BLaER1 (cell line): ENCODE measurements around the gene CNOT11.
"Not testable (repeated sequence)": the region's sequence is repeated elsewhere in the genome, so short reads cannot be mapped to it uniquely, and the experiment has no call there.

ENCODE experiments used
- H3K27ac ChIP-seq: shearing (Covaris generic); formaldehyde crosslinking; 2 replicates; pipeline ENCODE4 v1.8.1; 2022
- H3K27me3 ChIP-seq: shearing (Covaris generic); formaldehyde crosslinking; 2 replicates; pipeline ENCODE4 v1.8.1; 2022
- H3K36me3 ChIP-seq: shearing (Covaris generic); formaldehyde crosslinking; 2 replicates; pipeline ENCODE4 v1.8.1; 2022
- H3K4me1 ChIP-seq: shearing (Covaris generic); formaldehyde crosslinking; 2 replicates; pipeline ENCODE4 v1.8.1; 2022
- H3K4me2 ChIP-seq: shearing (Covaris generic); formaldehyde crosslinking; 2 replicates; pipeline ENCODE4 v1.8.1; 2022
- H3K4me3 ChIP-seq: shearing (Covaris generic); formaldehyde crosslinking; 2 replicates; pipeline ENCODE4 v1.8.1; 2022
- H3K9ac ChIP-seq: shearing (Covaris generic); formaldehyde crosslinking; 2 replicates; pipeline ENCODE4 v1.8.1; 2022
- H3K9me3 ChIP-seq: shearing (Covaris generic); formaldehyde crosslinking; 2 replicates; pipeline ENCODE4 v1.8.1; 2022
- H4K20me1 ChIP-seq: shearing (Covaris generic); formaldehyde crosslinking; 2 replicates; pipeline ENCODE4 v1.8.1; 2022
- Cebpa-rat ChIP-seq: shearing (Covaris generic); IDR thresholded peaks from 2 replicates; pipeline ENCODE4 v1.8.1; 2022

The CNOT11 gene

DNA sequence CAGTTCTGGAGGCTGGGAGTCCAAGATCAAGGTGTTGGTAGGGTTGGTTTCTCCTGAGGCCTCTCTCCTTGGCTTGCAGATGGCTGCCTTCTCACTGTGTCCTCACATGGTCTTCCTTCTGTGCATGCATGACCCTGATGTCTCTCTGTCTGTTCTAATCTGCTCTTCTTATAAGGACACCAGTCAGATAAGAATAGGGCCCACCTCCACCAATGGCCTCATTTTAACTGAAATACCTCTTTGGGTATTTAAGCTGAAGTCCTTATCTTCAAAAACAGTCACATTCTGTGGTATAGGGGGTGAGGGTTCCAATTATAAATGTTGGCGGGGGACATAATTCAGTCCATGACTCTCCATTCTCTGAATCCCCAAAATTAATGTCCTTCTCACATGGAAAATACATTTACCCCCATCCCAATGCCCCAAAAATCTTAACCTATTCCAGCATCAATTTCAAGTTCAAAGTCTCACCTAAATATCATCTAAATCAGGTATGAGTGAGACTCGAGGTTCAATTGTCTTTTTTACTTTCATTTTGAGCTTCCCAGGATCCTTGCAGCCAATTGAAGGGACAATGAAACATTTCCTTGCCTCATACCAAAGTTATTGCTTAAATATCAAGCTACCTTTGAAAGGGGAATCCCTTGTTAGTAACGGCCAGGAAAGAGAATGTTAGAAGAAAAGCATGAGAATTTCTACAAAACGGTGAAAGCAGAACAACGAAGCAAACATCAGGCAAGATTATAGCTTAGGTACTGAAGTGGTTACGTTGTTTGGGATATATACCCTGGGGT, 20.6 kb upstream of the CNOT11 start:
- no peaks in the 10 kb centered on the region for H3K36me3 ChIP-seq
- H3K4me2 ChIP-seq: no peak overlapping the region
- H3K27me3 ChIP-seq: no peaks in the 10 kb centered on the region
- no peak overlapping the region for H3K9ac ChIP-seq
- H3K27ac ChIP-seq: no peak overlapping the region
- no peak overlapping the region for H3K4me3 ChIP-seq
- no peaks in the 10 kb centered on the region for H4K20me1 ChIP-seq
- H3K9me3 ChIP-seq: peaks cover 51% of the 10 kb centered on the region
- H3K4me1 ChIP-seq: peaks cover 12% of the 10 kb centered on the region
- TF ChIP-seq Cebpa-rat: no peak

DNA sequence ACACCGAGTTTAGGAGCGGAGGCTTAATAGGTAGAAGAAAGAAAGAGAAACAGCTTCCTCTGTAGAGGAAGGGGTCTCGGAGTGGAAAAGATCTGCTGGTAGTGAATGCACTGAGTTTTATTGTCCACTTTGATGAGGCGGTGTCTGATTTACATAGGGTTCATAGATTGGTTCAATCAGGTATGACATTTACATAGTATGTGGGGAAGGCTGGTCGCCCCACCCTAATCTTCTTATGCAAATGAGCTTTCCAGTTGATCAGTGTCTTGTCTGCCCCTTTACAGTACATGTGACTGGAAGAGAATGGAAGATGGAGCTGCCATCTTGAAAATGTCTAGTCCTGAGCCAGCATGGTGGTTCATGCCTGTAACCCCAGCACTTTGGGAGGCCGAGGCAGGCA, 19.9 kb upstream of the CNOT11 start:
- H3K4me3 ChIP-seq: no peak overlapping the region
- H4K20me1 ChIP-seq: no peaks in the 10 kb centered on the region
- H3K4me1 ChIP-seq: peaks cover 5% of the 10 kb centered on the region
- TF ChIP-seq Cebpa-rat: no peak
- H3K27ac ChIP-seq: no peak overlapping the region
- no peaks in the 10 kb centered on the region for H3K27me3 ChIP-seq
- H3K9ac ChIP-seq: no peak overlapping the region
- H3K9me3 ChIP-seq: peaks cover 49% of the 10 kb centered on the region
- H3K36me3 ChIP-seq: no peaks in the 10 kb centered on the region
- no peak overlapping the region for H3K4me2 ChIP-seq

DNA sequence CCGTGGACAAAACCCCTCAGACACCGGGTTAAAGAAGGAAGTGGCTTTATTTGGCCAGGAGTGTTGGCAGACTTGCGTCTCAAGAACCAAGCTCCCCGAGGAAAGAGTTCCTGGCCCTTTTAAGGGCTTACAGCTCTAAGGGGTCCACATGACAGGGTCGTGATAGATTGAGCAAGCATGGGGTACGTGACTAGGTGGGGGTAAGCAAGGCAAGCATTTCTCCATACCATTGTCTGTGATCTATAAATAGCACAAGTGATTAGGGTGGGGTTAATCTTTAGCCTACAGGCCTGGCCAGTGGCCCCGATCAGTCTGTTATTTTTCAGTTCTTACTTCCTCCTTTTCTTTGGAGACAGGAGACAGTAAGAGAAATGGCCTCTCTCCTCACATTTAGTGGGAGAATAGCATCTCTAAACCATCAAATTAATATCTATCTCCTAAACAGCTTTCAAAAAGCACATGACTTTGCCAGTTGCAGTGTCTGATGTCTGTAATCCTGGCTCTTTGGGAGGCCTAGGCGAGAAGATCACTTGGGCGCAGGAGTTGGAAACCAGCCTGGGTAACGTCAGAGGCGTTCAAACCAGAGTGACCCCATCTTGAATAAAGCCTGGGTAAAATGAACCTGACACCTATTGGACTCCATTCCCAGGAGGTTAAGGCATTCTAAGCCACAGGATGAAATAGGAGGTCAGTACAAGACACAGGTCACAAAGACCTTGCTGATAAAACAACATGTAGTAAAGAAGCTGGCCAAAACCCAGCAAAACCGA, 18.3 kb upstream of the CNOT11 start:
- Histone ChIP-seq H4K20me1 (no peaks in the 10 kb centered on the region), H3K9ac (no peak overlapping the region), H3K36me3 (no peaks in the 10 kb centered on the region), H3K9me3 (peaks cover 38% of the 10 kb centered on the region), H3K27ac (no peak overlapping the region), H3K4me2 (no peak overlapping the region), H3K4me1 (no peaks in the 10 kb centered on the region), H3K27me3 (no peaks in the 10 kb centered on the region), H3K4me3 (no peak overlapping the region)
- no peak for TF ChIP-seq Cebpa-rat

DNA sequence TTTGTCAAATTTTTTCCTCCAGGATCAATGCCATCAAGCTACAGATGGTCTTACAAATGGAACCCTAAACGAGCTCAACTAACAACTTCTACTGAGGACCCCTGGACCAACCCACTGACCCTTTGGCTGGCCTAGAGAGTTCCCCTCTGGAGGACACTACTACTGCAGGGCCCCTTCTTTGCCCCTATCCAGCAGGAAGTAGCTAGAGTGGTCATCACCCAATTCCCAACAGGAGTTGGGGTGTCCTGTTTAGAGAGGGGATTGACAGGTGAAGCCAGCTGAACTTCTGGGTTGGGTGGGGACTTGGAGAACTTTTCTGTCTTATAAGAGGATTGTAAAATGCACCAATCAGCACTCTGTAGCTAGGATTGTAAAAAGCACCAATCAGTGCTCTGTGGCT, 16.7 kb upstream of the CNOT11 start:
- H4K20me1 ChIP-seq, H3K4me1 ChIP-seq, H3K36me3 ChIP-seq, H3K9ac ChIP-seq, H3K27me3 ChIP-seq, H3K4me2 ChIP-seq, H3K27ac ChIP-seq, H3K4me3 ChIP-seq: not testable (repeated sequence)
- peaks cover 38% of the 10 kb centered on the region for H3K9me3 ChIP-seq

DNA sequence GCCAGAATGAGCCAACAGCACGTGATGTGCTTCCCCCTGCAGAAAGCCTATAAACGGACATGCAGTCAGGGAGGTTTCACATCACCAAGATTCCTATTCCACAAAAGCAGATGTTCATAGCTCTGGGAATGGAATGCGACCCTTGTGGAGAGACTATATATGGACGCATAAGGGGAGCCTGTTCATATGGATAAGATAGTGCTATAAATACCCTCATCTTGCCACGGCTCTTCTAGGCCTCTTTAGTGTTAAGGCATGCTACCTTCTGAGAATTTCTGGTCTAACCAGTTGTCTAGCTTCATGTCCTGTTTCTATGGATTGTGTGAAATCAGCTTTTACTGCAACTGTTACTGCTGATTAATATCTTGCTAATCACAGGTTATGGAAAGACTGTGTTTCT, 14.7 kb upstream of the CNOT11 start:
- not testable (repeated sequence) for H3K4me3 ChIP-seq, H3K9ac ChIP-seq, H3K4me1 ChIP-seq, H3K27ac ChIP-seq, H3K4me2 ChIP-seq, H3K36me3 ChIP-seq, H4K20me1 ChIP-seq, H3K27me3 ChIP-seq
- H3K9me3 ChIP-seq: peaks cover 37% of the 10 kb centered on the region

DNA sequence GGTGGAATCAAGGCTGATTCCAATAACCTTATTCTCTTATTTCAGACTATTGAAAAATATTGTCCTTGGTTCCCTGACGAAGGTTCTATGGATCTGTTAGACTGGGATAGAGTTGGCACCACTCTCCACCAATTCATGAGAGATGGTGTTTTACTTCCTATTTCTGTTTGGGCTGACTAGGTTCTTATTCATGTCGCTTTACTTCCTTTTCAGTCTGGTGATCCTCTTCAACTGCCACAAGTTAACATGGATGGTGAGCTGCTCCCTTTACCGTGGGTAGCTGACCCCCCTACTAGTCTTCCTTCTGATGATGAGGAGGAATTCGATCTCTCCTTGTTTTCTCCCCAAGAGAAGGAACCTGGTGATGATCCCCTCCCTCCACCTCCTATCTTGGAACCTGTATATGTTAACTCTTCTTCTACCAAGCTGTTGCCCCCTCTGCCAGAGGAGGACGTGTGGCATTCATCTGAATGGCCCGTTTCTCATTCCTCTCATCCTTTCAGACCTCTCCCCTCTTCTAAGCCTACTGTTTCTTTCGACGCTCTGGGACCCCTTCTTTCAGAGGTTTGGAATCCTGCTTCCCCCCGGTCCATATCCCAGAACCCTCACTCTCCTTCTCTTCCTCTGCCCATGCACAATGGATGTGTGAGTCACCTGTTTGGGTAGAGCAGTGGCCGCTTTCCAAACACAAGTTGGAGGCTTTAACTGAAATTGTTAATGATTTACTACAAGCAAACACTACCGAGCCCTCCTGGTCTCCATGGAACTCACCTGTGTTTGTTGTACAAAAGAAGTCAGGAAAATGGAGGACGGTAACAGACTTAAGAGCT, 13.5 kb upstream of the CNOT11 start:
- no peaks in the 10 kb centered on the region for H3K36me3 ChIP-seq
- H3K4me3 ChIP-seq: no peak overlapping the region
- H3K4me2 ChIP-seq: no peak overlapping the region; the same call in 1 of the 2 replicates
- H3K4me1 ChIP-seq: no peaks in the 10 kb centered on the region
- no peaks in the 10 kb centered on the region for H3K27me3 ChIP-seq
- H3K9ac ChIP-seq: no peak overlapping the region
- H3K27ac ChIP-seq: no peak overlapping the region
- no peaks in the 10 kb centered on the region for H4K20me1 ChIP-seq
- H3K9me3 ChIP-seq: peaks cover 29% of the 10 kb centered on the region
- no peak for TF ChIP-seq Cebpa-rat

DNA sequence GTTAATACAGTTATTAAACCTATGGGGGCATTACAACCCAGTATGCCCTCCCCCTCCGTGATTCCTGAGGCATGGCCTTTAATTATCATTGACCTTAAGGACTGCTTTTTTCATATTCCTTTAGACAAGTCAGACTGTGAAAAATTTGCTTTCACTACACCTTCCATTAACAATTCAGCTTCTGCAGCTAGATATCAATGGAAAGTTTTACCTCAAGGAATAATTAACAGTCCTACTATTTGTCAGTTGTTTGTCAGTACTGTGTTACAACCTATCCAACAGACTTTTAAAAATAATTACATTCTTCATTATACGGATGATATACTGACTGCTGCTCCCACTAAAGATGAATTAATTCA, 12.9 kb upstream of the CNOT11 start:
- not testable (repeated sequence) for H3K27ac ChIP-seq

DNA sequence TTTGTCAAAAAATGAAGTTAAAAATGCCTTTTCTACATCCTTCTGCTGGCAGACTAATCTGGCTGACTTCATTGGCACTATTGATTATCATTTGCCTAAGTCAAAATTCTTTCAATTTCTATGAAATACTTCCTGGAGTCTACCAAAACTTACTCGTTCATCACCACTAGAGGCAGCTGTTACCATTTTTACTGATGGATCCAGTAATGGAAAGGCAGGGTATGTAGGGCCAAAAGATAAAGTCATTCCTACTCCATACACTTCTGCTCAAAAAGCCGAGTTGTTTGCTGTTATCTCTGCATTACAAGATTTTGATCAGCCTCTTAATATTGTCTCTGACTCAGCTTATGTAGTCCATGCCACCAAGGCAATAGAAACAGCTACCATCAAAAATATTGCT, 12.0 kb upstream of the CNOT11 start:
- not testable (repeated sequence) for H3K27me3 ChIP-seq, H3K27ac ChIP-seq, H4K20me1 ChIP-seq, H3K36me3 ChIP-seq, H3K9ac ChIP-seq, H3K4me3 ChIP-seq, H3K4me1 ChIP-seq, H3K4me2 ChIP-seq
- peaks cover 20% of the 10 kb centered on the region for H3K9me3 ChIP-seq

More for the DNA sequence above, 12.9 kb upstream of the CNOT11 start:
- H3K4me1 ChIP-seq, H3K9ac ChIP-seq, H3K36me3 ChIP-seq, H3K27me3 ChIP-seq, H3K4me2 ChIP-seq, H3K4me3 ChIP-seq, H4K20me1 ChIP-seq: not testable (repeated sequence)
- H3K9me3 ChIP-seq: peaks cover 27% of the 10 kb centered on the region

DNA sequence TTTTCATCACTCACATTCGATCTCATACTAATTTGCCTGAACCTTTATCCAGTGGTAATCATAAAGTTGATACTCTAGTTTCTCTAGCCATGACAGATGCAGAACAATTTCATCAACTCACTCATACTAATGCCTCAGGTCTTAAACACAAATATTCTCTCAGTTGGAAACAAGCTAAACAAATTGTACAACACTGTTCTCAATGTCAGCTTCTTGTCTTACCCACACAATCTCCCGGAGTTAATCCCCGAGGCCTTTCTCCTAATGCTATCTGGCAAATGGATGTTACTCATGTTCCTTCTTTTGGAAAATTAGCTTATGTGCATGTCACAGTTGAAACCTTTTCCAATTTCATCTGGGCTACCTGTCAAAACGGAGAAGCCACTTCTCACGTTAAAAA, 11.5 kb upstream of the CNOT11 start:
- Histone ChIP-seq H3K27ac (no peak overlapping the region), H4K20me1 (no peaks in the 10 kb centered on the region), H3K36me3 (no peaks in the 10 kb centered on the region), H3K9ac (no peak overlapping the region), H3K27me3 (no peaks in the 10 kb centered on the region), H3K4me1 (no peaks in the 10 kb centered on the region), H3K4me3 (no peak overlapping the region), H3K9me3 (peaks cover 15% of the 10 kb centered on the region), H3K4me2 (no peak overlapping the region)
- no peak for TF ChIP-seq Cebpa-rat

DNA sequence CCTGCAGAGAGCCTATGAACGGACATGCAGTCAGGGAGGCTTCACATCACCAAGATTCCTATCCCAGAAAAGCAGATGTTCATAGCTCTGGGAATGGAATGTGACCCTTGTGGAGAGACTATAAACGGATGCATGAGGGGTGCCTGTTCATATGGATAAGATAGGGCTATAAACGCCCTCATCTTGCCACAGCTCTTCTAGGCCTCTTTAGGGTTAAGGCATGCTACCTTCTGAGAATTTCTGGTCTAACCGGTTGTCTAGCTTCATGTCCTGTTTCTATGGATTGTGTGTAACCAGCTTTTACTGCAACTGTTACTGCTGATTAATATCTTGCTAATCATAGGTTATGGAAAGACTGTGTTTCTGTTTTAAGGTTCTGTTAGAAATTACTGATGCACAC, 8.3 kb upstream of the CNOT11 start:
- H3K4me1 ChIP-seq, H3K9me3 ChIP-seq, H4K20me1 ChIP-seq, H3K4me2 ChIP-seq, H3K27me3 ChIP-seq, H3K9ac ChIP-seq, H3K4me3 ChIP-seq, H3K27ac ChIP-seq, H3K36me3 ChIP-seq: not testable (repeated sequence)

DNA sequence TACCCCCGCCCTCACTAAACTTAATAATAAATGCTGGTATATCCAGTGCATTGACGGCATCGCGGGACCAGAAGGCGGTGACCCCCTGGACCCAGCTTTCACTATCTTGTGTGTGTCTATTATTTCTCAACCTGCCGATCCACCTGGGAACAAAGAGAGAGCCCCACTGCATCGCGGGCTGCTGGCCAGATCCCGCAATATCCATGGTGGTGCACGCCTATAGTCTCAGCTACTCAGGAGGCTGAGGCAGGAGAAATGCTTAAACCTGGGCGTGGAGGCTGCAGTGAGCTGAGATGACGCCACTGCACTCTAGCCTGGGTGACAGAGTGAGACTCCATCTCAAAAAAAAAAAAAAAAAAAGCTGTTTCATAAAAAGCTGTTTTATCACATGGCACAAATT, 7.8 kb upstream of the CNOT11 start:
- H3K27ac ChIP-seq, H3K4me1 ChIP-seq, H3K4me3 ChIP-seq, H3K9me3 ChIP-seq, H4K20me1 ChIP-seq, H3K36me3 ChIP-seq, H3K4me2 ChIP-seq, H3K27me3 ChIP-seq, H3K9ac ChIP-seq: not testable (repeated sequence)

DNA sequence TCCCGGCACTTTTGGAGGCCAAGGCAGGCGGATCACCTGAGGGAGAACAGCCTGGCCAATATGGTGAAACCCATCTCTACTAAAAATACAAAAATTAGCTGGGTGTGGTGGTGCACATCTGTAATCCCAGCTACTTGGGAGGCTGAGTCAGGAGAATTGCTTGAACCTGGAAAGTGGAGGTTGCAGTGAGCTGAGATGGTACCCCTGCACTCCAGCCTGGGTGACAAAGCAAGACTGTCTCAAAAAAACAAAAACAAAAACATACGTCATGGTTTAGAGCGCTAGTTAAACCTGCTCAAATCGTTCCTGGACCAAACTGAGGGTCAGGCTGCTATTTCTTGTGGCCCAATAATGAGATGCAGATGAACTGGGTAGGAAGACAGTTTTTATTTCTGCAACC, 7.2 kb upstream of the CNOT11 start:
- not testable (repeated sequence) for H3K4me2 ChIP-seq, H3K27me3 ChIP-seq, H3K9me3 ChIP-seq, H3K27ac ChIP-seq, H3K4me3 ChIP-seq, H4K20me1 ChIP-seq, H3K36me3 ChIP-seq, H3K9ac ChIP-seq, H3K4me1 ChIP-seq

DNA sequence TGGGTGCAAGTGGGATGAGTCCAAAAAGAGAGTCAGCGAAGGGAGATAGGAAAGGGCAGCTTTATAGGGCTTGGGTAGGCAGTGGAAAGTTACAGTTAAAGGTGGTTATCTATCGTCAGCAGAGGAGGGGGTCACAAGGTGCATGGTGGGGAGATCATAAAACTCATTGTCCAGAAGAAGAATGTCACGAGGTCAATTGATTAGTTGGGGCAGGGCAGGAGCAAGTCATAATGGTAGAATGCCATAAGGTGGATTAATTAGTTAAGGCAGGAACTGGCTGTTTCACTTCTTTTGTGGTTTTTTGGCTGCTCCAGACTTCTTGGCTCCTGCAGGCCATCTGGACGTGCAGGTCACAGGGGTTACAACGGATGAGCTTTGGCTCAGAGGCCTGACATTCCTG, 3.9 kb upstream of the CNOT11 start:
- H3K9ac ChIP-seq, H3K27me3 ChIP-seq, H3K9me3 ChIP-seq, H3K36me3 ChIP-seq, H4K20me1 ChIP-seq, H3K27ac ChIP-seq, H3K4me3 ChIP-seq: not testable (repeated sequence)
- H3K4me1 ChIP-seq: peaks cover 16% of the 10 kb centered on the region
- H3K4me2 ChIP-seq: peak overlapping the region; percentile 8; the same call in 1 of the 2 replicates
